ENCODE results near the gene PRR14L.

DNA sequence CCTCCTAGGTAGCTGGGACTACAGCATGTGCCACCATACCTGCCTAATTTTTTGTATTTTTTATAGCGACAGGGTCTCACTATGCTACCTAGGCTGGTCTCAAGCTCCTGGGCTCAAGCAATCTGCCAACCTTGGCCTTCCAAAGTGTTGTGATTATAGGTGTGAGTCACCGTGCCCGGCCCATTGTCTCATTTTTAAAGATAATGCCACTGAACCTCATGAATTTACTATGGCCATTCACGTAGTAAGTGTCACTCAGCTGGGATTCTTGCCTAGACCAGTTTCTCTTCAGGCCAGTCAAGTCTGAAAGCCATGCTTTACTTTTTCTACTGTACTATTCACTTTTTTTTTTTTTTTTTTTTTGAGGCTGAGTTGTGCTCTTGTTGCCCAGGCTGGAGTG lies 26.3 kb upstream of the PRR14L start:
- TF ChIP-seq, protein P1, sequence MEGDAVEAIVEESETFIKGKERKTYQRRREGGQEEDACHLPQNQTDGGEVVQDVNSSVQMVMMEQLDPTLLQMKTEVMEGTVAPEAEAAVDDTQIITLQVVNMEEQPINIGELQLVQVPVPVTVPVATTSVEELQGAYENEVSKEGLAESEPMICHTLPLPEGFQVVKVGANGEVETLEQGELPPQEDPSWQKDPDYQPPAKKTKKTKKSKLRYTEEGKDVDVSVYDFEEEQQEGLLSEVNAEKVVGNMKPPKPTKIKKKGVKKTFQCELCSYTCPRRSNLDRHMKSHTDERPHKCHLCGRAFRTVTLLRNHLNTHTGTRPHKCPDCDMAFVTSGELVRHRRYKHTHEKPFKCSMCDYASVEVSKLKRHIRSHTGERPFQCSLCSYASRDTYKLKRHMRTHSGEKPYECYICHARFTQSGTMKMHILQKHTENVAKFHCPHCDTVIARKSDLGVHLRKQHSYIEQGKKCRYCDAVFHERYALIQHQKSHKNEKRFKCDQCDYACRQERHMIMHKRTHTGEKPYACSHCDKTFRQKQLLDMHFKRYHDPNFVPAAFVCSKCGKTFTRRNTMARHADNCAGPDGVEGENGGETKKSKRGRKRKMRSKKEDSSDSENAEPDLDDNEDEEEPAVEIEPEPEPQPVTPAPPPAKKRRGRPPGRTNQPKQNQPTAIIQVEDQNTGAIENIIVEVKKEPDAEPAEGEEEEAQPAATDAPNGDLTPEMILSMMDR (IDR thresholded peaks at IDR 0.05; ENCODE audit: low read depth, low read length, missing input control) = no peak
- TF ChIP-seq, protein P2, sequence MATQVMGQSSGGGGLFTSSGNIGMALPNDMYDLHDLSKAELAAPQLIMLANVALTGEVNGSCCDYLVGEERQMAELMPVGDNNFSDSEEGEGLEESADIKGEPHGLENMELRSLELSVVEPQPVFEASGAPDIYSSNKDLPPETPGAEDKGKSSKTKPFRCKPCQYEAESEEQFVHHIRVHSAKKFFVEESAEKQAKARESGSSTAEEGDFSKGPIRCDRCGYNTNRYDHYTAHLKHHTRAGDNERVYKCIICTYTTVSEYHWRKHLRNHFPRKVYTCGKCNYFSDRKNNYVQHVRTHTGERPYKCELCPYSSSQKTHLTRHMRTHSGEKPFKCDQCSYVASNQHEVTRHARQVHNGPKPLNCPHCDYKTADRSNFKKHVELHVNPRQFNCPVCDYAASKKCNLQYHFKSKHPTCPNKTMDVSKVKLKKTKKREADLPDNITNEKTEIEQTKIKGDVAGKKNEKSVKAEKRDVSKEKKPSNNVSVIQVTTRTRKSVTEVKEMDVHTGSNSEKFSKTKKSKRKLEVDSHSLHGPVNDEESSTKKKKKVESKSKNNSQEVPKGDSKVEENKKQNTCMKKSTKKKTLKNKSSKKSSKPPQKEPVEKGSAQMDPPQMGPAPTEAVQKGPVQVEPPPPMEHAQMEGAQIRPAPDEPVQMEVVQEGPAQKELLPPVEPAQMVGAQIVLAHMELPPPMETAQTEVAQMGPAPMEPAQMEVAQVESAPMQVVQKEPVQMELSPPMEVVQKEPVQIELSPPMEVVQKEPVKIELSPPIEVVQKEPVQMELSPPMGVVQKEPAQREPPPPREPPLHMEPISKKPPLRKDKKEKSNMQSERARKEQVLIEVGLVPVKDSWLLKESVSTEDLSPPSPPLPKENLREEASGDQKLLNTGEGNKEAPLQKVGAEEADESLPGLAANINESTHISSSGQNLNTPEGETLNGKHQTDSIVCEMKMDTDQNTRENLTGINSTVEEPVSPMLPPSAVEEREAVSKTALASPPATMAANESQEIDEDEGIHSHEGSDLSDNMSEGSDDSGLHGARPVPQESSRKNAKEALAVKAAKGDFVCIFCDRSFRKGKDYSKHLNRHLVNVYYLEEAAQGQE (IDR thresholded peaks at IDR 0.05) = no peak
- TF ChIP-seq, protein P3, sequence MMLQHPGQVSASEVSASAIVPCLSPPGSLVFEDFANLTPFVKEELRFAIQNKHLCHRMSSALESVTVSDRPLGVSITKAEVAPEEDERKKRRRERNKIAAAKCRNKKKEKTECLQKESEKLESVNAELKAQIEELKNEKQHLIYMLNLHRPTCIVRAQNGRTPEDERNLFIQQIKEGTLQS (IDR thresholded peaks at IDR 0.05) = no peak
- TF ChIP-seq JUND (IDR thresholded peaks at IDR 0.05) (no peak), SP1 (IDR thresholded peaks at IDR 0.05) (no peak), TAF1 (conservative IDR thresholded peaks at IDR 0.05) (no peak), YY1 (IDR thresholded peaks at IDR 0.05) (no peak), RAD21 (IDR thresholded peaks at IDR 0.05) (no peak), GABPA (IDR thresholded peaks at IDR 0.05 in 1 of 2, conservative IDR thresholded peaks at IDR 0.05 in 1 of 2) (no peak), HNF4A (conservative IDR thresholded peaks at IDR 0.05) (no peak), NR2F2 (IDR thresholded peaks at IDR 0.05) (no peak)
- TF ChIP-seq, protein P4, sequence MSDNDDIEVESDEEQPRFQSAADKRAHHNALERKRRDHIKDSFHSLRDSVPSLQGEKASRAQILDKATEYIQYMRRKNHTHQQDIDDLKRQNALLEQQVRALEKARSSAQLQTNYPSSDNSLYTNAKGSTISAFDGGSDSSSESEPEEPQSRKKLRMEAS (IDR thresholded peaks at IDR 0.05) = no peak
